NCI-H226 (cell line): Measurements from ENCODE around the gene BACH2.
"Not testable (repeated sequence)": the region's sequence is repeated elsewhere in the genome, so short reads cannot be mapped to it uniquely, and the experiment has no call there.

Experiments used
- DNase-seq: peaks from one replicate; pipeline ENCODE4 v3.0.0-alpha.2; 2015

BACH2 gene

DNA sequence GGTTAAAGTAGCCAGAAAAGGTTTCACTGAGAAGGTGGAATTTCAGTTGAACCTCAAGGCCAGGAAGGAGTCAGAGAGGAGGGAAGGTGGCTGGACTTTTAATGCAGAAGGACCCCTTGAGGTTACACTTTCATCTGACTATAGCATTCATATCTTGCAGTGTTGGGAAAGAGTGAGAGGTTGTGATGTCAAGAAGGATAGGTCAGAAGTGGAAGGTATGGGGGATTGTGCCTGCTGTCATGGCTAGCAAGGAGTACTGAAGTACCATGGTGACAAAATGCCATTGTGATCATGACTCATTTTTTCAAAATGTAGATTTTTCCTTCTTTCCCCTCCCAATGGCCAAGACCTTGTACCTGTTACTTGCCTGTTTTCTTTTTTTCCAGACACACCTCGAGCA is 5.2 kb upstream of the BACH2 start:
- DNase-seq = no peak

DNA sequence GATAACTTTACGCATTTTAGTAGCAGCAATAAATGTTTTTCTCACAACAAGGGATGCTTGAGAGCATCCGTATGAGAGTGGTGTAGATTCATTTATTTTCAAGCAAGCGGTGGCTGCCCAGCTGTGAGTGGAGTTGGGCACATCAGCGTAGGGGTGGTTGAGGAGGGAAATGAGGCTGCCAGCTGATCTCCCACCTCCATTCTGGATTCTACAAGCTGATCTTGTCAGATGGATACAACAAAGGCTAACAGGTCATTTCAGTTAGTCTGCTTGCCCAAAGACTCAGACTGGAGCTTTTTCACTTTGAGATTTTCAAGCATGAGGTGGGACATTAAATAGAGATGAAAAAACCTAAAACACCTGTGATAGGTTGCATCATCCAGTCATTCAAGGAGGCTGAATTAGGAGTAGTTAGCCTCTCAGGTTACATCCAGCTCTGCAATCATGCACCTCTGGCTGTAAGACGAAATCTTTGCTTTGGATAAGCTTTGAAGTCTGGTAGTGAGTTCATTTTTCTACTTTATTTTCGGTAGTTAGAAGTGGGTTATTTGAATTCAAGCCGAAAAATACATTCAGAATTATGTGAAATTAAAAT is 1.9 kb upstream of the BACH2 start:
- no peak for DNase-seq

DNA sequence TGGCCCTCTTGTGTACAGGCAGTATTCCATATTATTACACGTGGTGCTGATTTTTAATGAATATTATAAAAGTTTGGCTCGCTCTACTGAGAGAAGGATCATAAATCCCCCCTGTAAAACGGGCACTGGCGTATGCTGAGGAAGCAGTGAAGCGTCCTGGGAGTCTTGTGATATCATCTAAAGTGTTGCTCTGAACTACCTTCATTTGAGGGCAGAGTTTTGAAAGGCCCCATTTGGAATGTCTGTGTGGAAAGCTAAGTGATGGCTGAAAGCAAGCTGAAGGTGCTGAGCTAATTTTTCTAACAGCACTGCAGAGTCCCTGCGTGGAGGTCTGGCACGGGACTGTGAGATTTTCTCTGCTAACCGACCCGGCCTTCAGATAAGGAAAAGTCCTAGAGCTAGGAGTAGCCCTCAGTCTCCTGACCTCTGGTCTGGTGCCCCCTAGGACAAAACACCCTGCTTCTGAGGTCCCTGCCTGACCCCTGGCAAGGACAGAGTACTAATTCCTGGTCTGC is 1.3 kb upstream of the BACH2 start:
- no peak for DNase-seq

DNA sequence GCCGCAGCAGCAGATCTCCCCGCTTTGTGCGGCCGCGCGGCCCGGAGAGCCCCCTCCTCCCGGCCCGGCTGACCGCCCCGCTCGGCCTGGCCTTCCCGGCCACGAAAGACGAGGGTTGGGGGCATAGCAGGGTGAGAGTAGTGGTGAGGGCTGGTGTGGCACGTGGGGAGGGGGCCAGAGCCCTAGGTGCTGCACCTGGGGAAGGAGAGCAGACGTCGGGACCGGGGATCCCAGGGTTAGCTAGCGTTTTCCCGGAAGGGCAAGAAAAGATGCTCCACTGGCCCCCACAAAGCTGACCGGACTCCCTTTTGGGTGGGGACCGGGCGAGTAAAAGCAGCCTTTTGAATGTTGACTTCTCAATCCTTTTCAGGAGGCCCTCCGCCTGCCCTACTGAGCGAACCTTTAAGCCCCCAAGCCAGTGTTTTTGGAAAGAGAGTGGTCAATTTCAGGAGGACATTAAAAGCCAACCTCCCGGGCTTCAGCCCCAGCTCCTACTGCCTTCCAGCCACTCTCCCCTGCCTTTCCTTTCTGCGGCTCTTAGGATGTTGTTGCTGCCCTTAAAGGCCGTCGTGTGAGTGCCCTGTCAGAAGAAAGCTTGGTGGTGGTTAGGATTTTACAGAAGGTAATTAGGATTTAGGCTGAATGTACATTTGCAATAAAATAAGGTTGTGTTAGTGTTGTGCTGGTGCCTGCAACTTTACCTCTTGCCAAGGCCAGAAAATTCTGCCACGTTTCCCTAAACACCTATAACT is 648 bp upstream of the BACH2 start:
- no peak for DNase-seq

DNA sequence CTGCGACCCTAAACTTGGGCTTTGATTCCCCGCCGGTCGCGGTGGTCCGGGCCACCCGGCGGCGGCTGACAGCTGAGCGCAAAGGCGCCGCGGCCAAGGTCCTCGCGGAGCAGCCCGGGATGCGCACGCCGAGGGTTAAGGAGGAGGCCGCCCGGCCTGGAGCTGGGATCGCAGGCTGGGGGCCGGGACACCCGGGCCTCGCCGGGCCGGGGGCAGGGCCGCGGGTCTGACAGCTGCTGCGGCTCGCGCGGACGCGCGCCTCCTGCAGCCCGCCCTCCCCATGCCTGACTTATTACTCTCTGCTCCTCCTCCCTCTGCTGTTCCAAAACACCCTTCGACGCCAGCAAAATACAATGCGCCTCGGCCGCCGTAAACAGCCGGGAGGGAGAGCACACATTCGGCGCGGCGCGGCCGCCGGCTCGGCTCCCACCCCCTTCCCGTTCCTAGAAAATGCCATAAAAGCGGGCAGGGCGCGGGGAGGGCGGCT is 746 bp downstream of the BACH2 start:
- peak; percentile 58 for DNase-seq

DNA sequence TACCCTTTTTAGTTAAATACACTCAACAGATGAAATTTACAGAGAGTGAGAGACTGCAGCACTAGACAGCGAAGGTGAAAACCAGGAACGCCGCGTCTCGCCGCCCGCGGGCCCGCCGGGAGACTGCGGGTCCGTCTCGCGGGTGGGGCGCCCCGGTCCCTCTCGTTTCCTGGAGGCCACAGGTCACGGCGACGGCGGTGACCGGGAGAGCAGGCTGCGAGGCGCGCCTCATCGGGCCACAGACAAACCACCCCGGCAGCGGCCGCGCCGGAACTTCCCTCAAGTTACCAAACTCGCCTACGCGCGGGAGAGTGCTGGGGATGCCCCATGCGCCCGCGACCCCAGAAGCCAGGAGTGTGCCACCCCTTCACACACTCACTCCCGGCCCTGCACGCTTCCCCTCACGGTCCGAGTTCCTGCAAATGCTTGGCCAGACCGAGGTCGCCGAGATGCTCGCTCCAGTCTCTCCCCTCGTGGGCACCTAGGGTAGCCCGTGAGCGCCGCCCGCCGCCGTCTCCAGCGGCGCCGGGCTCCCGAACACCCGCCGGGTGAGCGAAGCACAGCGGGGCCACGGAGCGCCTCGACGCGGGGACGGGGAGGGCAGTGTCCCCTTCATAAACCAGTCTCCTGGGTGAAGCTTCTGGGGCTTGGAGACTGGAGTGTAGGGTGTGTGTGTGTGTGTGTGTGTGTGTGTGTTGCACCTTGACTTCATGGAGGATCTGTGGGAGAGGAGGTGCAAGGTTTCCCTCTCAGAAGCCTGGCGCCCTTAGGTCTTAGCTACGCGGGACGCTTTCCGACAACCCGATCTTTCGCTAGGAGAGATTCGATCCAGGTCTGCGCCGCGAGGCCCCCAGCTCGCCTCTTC is 1.4 kb downstream of the BACH2 start:
- DNase-seq = peak; percentile 16

DNA sequence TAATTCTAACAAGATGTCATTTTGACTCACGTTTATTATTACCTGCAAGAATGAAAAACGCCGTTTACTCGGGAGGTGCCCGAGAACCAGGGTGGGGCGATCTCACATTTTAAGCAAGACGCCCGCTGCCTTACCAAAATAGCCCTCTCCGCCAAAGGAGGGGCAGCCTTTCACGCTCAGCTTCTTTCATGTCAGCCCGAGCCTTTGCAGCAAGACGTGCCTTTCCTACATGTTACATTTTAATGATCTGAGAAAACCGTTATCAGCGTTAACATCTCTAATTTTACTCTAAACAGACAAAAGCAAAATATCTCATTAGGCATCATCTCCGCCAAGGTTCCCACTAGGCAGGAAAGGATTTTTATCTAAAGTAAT is 2.0 kb downstream of the BACH2 start:
- DNase-seq = no peak

DNA sequence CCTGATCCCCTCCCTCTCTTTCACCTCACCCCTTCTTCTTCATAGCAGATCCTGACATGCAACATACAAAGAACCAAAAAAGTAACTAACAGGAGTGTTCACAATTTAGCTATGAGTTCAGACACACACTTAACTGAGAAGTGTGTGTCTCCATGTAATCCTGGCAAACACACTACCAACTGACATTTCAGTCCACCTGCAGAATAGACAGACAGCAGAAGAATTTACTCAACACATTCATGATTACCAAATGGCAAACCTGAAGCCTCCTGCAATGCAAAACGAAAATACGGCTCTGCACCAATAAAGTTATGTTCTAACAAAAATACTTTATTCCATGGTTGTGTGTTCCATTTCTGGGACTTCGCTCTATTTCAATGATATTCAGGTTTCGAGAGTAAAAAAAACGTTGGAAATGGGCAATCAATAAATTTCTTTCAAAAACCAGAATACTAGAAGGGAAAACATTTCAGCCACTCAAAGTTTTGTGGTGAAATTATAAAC is 2.6 kb downstream of the BACH2 start:
- DNase-seq = no peak

DNA sequence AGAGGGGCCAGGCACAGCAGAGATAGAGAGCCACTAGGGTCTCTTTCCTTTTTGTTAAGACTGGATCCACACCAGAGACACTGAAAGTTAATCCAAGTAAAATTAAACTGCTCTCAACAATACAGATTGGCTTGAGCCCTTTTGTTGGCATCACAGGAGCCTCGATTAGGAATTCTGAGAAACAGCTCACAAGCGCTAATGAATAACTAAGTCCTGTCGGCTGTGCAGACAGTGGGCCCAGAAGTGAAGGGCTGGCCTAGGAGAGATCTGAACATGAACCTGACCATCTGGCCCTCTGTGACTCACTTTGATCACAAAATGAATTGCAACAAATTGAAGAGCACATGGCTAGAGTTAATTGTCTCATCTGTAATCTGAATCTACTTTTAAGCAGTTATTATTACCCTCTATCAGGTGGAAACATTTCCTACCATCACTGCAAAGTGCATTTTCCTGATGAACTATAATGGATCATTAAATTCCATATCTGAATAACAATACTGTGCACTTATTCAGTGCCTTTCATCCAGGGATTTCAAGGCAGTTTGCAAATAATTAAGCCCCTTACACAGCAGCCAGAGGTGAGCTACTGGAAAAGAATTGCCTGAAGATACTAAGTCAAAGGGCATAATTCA is 3.2 kb downstream of the BACH2 start:
- DNase-seq = no peak

DNA sequence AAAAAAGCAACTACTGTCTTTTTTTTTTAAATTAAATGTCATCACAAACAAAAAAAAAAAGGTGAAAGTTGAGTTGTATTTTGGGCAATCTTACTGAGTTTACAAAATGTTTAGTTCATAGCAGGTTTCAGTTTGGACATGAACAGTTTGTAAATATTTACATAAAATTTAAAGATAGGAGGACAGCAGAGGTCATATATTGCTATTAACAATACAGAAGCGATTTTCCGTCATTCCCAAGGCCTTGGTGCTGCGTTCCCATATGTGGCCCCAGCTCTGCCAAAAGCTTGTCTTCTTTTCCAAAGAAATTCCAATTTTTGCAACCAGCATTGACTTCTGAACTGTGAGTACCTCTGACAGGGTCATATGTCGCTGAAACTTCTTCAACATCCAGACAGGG is 5.1 kb downstream of the BACH2 start:
- no peak for DNase-seq

DNA sequence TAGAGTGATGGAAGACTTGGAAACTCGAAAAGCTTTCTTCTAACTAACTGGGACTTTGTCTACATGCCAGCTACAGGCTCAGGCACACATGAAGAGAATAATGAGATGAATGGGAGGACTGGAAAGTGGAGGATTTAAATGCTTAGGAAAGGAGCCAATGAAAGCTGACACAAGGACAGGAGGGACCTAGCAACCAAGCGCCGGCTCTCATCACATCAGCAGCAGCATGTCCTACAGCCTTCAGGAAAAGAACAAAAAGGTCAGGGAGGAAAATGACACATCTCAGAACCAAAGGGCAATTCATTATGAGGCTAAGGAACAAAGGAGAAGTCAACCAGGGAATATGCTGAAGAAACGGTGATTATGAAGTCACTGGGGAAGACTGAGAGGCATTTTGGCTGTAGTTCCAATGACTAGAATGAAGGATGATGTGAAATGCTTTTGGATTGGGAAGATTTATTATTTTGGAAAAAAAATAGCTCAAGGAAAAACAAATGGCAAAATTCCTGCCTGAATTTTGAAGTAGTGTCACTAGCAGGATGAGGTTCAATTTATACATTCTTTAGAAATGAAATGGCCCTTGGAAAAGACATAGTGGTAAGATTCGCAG is 5.7 kb downstream of the BACH2 start:
- no peak for DNase-seq

DNA sequence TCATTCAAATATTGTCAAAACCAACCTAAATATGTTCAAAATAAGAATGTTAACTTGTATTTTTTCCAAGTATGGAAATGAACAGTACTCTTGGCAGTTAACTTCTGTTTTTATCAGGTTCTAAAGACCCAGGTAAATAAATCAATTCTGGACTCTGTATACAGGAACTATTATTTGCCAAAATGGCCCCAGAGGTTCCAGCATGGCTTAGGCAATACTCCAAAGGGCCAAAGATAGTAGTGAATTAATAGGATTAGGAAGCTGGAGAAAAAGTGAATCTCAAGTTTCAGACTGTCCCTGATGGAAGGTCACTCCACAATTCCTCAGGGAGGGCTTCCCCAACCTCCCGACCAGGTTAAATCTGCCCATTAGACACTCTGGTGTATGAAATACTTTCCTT is 6.7 kb downstream of the BACH2 start:
- DNase-seq = no peak

DNA sequence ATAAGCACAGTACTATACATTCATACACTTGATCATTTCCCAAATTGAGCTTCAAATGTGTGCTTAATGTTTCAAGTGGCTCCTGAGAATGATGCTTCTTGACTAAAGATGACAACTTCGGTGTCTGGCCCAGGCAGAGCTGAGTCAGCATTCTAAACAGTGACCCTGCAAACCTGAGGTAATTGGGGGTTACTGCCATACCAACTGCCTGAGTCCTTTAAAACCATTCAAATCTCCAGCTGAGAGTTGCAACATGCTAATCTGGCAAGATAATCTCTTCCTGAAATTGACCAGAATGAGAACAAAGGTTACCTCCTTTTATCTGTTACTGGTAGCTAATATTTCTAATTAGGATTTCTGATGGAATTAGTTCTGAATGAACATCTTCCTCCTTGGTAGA is 8.2 kb downstream of the BACH2 start:
- no peak for DNase-seq

DNA sequence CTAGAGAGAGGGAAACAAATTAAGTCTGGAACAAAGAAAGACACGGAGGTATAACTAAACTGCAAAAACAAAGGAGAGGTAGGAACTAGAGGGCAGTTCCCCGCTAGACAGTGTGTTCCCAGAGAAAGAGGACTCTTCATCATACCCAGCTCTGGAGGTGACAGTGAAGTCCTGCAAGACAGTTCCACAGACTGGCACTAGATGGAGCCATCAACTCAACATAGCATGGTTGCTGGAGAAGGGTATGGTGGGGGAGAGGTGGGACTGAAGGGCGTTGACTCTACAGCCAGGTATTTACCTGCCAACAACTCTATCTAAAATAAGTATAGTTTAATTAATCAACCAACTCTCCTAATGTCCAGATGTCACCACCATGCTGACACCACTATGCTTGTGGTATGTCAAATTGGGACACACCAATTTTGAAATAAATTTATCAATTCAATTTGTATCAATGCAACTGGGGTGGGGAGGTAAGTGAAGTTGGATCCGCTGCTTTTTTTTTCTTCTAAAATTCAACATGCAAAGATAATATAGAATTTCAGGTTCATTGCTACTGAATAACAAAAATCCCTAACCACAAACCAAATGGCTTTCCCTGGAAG is 9.7 kb downstream of the BACH2 start:
- peak; percentile 27 for DNase-seq

DNA sequence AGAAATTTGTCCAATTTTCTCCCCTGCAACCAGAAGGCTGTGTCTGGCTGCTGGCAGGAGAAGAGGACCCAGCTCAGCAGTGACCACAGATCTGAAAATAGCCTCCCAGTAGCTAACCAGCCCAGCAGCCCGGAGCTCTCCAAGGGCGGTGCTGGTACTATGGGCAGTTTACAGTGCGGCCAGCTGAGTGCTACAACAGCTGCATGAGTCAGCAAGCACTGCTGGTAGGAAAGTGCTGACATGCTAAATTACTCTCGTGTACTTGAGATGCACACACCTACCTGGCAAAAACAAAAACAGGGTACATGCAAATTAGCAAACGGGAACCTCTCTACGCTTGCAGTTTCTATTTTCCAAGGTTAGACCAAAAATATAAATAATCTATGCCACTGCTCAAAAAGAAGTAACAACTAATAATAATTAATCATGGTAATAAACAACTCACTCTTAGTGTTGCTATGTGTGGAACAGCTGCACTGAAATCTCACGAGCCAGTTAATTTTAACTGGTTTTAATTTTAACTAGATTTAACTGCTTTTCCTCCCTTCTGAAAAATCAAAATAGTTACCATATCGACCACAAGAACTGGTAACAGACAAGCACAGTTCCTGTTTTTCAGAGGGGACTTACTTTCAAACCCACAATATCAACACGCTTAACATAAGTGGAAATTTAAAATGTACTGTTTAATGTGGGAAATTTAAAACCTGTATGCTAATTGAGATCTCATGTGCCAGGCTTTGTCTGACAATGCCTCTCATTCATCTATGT is 10.8 kb downstream of the BACH2 start:
- DNase-seq = peak; percentile 93

DNA sequence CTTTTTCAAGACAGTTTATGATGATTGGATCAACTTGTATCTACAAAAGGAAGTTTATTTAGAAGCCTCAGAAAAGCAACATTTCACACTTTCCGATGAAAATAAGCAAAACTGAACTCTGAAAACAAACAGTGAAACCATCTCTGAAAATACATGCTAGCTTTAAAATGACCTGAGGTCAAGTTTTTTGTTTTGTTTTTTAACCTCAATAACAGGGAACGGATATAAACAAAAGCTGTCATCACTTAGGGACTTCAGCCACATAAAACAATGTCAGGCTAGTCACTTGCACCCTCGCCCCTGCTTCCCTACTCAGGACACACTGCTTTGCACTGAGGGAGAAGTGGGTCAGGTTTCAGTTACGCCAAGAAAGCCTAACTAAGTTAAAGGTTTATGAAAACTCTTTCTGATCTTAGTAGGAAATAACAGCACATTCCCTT is 11.6 kb downstream of the BACH2 start:
- DNase-seq = no peak

DNA sequence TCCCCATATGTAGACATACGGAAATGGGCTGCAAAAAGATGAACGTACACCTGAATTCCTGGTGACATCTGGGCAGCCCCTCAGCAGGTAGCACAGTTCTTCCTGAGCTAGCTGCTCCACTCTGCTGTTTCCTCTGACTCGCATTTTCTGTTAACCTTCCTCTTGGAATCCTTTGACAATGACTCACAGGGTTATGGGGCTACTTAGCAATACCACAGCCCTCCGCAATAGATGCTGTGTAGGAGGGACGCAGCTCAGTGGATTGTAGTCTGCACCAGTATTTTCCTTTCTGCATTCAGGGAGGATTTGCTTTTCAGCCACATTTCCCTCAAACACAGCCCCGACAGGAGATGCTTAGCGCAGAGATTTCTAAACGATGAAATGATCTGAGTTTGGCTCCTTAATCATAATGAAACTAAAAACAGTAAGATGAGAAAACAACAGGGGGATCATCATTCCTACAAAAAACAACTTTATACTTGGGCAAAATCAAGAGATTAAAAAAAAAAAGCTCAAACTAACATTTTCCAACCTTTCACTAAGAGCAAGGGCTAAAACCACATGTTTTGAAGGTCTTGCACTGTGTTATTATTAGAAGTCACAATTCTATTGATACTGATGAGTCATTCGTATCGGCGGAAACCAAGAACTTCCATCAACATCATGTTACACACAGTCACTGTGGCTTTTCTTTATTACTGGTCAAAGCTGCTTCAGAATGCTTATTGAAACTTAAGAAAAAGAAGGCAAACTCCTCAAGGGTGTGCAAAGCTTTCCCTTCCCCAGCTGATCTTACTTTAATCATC is 12.2 kb downstream of the BACH2 start:
- DNase-seq = peak; percentile 96

DNA sequence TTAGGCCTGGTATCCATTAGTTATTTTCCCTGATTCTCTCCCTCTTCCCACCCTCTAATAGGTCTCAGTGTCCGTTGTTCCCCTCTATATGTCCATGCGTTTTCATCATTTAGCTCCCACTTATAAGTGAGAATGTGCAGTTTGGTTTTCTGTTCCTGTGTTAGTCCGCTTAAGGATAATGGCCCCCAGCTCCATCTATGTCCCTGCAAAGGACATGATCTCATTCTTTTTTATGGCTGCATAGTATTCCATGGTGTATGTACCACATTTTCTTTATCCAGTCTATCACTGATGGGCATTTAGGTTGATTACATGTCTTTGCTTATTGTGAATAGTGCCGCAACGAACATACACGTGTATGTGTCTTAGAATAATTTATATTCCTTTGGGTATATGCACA is 14.4 kb downstream of the BACH2 start:
- DNase-seq = not testable (repeated sequence)

DNA sequence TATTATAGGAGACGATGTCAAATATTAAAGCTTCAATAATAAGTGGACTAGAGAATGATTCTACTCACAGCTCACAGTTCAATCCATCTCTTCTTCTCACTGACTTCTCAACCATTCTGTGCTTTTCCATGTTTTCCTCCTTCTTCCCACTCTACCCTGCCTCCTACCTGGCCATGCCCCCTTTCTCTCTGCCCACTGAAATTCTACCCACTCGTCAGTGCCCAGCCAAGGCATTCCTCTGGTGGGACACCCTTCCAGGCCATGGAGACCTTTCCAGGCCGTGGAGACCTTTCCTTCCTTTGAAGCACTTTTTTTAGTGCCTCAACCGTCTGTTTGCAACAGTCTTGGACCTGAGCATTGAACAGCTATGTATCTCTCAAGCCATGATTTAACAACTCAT is 18.5 kb downstream of the BACH2 start:
- DNase-seq = no peak

DNA sequence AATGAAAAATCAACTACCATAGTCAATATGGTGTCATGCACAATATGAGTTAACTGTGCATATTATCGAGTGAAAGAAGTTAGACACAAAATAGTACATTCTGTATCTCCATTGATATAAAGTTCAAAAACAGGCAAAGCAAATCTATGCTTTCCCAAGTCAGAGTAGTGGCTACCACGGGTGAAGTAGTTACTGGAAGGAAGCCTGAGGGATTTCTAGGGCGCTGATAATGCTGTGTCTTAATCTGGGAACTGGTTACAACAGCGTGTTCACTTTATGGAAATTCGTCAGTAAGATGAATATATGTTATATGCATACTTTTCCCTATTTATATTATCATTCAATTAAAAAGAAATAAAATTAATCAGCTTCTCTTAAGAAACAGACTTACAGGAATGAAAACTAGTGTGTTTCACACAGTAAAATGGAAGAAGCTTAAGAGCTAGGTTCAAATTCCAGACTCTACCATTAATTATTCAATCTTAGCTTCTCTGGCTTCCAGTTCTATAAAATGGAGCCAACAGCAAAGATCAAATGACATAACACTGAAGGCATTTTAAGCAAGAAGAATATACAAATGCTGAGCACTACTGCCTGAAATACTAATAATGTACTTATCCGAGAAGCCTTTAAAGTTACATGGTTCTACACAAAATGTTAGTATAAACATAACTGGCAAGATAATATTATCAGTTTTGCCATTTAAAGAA is 19.2 kb downstream of the BACH2 start:
- DNase-seq = no peak
